ENCODE results near the gene EVI5. TPM values are rescaled to one million over a fixed set of nuclear protein-coding genes. Genes with fewer than 3 reads are reported as not detected.

Gene EVI5
- total RNA-seq, 1 donor from 2014 or later: 52.6 TPM

DNA sequence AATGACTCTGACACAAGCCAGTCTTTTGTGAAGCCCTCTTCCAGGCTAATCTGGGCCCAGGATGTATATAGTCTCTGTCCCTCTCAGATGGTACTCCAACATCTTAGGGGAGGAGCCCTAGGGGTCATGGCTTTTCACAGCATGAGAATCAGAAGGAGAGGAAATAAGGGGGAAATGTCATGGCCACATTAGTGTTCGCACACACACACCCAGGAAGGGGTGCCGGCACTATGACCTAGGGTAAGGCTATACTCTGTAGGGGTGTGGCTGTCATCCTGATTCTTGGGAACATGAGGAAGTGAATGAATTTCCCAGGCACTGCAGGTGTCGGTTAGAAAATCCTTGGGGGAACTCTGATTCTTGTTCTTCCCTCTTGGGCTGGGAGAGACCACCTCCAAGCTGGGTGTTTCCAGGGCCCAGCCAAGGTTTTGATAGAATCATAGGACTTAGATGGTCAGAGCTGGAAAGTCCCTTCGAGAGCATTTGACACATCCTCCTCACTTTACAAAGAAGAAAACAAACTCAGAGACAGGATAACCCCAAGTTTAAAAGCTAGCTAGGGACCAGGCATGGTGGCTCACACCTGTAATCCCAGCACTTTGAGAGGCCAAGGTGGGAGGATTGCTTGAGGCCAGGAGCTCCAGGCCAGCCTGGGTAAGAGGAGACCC lies 320.2 kb downstream of the EVI5 start:
- no peaks in the 10 kb centered on the region for H3K9me3 Mint-ChIP-seq (ENCODE audit: unreplicated experiment)
- H3K27me3 Mint-ChIP-seq (ENCODE audit: unreplicated experiment): peaks cover 46% of the 10 kb centered on the region
- H3K4me1 Mint-ChIP-seq (ENCODE audit: unreplicated experiment): no peaks in the 10 kb centered on the region
- H3K36me3 Mint-ChIP-seq (ENCODE audit: unreplicated experiment): no peaks in the 10 kb centered on the region
- H3K27ac Mint-ChIP-seq (ENCODE audit: unreplicated experiment): no peak overlapping the region
- TF ChIP-seq, protein P1, sequence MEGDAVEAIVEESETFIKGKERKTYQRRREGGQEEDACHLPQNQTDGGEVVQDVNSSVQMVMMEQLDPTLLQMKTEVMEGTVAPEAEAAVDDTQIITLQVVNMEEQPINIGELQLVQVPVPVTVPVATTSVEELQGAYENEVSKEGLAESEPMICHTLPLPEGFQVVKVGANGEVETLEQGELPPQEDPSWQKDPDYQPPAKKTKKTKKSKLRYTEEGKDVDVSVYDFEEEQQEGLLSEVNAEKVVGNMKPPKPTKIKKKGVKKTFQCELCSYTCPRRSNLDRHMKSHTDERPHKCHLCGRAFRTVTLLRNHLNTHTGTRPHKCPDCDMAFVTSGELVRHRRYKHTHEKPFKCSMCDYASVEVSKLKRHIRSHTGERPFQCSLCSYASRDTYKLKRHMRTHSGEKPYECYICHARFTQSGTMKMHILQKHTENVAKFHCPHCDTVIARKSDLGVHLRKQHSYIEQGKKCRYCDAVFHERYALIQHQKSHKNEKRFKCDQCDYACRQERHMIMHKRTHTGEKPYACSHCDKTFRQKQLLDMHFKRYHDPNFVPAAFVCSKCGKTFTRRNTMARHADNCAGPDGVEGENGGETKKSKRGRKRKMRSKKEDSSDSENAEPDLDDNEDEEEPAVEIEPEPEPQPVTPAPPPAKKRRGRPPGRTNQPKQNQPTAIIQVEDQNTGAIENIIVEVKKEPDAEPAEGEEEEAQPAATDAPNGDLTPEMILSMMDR (IDR thresholded peaks at IDR 0.05): no peak
- peak; percentile 46 for DNase-seq (ENCODE audit: extremely low spot score, unreplicated experiment)
- no peak overlapping the region for H3K4me3 Mint-ChIP-seq (ENCODE audit: unreplicated experiment)

DNA sequence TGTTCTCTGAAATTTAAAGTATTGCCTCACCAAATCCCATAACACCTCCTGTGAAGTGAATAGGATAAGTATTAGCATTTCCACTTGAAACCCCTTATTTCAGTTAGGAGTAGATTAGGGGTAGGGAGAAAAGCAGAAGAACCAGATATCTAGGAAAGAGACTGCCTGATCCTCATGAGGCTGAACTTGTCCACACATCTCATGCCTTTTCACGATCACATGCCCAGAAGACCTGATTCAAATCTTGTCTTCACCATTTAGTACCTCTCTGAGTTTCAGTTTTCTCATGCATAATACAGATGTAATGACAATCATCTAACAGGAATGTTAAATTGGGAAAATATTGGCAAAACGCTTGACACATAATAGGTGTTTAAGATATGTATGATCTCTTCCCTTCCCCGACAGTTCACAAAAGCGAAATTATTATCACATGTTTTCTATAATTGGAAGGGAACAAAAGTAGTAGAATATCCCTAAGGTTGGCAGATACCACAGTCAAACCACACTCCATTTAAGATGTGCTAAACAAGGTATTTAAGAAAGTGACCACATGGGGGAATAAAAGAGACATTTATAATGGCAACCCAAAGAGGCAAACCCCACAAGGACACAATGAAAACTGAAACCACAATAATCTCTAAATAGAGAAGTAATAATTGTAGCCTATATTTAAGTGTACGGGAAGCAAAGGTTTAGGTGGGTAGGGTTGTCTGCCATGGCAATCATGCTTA lies 323.4 kb downstream of the EVI5 start:
- H3K27me3 Mint-ChIP-seq (ENCODE audit: unreplicated experiment): peaks cover 30% of the 10 kb centered on the region
- TF ChIP-seq, protein P1 (IDR thresholded peaks at IDR 0.05): no peak
- H3K4me3 Mint-ChIP-seq (ENCODE audit: unreplicated experiment): no peak overlapping the region
- no peaks in the 10 kb centered on the region for H3K36me3 Mint-ChIP-seq (ENCODE audit: unreplicated experiment)
- no peaks in the 10 kb centered on the region for H3K9me3 Mint-ChIP-seq (ENCODE audit: unreplicated experiment)
- H3K4me1 Mint-ChIP-seq (ENCODE audit: unreplicated experiment): no peaks in the 10 kb centered on the region
- DNase-seq (ENCODE audit: extremely low spot score, unreplicated experiment): peak; percentile 4
- H3K27ac Mint-ChIP-seq (ENCODE audit: unreplicated experiment): no peak overlapping the region

DNA sequence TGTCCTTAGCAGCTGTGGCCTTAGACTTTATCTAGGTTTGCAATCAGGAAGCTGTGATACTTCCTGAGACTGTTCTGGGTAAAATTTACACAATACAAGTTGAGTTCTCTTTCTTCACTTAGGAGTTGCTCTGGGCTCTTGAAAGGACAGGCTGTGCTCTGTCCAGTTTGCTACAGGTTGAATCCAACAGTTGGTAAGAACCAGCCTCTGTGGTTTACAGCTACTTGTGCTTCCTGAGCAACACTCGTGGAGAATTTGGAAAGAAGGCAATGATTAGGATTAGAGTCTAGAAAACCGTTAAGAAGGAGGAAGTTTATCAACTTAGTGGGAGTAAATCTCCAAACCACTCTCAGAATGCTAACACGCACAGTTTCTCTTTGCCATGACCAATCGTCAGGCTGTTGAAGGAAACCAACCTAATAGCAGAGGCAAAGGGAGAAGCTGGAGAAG lies 325.0 kb downstream of the EVI5 start:
- peak; percentile 15 for DNase-seq (ENCODE audit: extremely low spot score, unreplicated experiment)
- no peak overlapping the region for H3K27ac Mint-ChIP-seq (ENCODE audit: unreplicated experiment)
- H3K36me3 Mint-ChIP-seq (ENCODE audit: unreplicated experiment): no peaks in the 10 kb centered on the region
- TF ChIP-seq, protein P1 (IDR thresholded peaks at IDR 0.05): no peak
- no peaks in the 10 kb centered on the region for H3K4me1 Mint-ChIP-seq (ENCODE audit: unreplicated experiment)
- no peaks in the 10 kb centered on the region for H3K9me3 Mint-ChIP-seq (ENCODE audit: unreplicated experiment)
- peaks cover 25% of the 10 kb centered on the region for H3K27me3 Mint-ChIP-seq (ENCODE audit: unreplicated experiment)
- no peak overlapping the region for H3K4me3 Mint-ChIP-seq (ENCODE audit: unreplicated experiment)

Other genes with a start within 250 kb of the EVI5 start
- 870 and 883 TPM in 2 replicates for gene RPL5, start 46.9 kb upstream of the EVI5 start, total RNA-seq
- gene DIPK1A, start 176.4 kb upstream of the EVI5 start, total RNA-seq: 6.3 and 6.7 TPM in 2 replicates

Data from osteocyte (in vitro differentiated cells).